HCT116 (cell line): ENCODE measurements around the gene PRR15L. TPM values are rescaled to one million over a fixed set of nuclear protein-coding genes. Genes with fewer than 3 reads are reported as not detected.

Experiments
- ATAC-seq: fragments of 200-7000 bp; cut with Tn5 transposase; 2 replicates; pipeline ENCODE4 v1.9.1; 2020; ENCODE audit warnings: mild to moderate bottlenecking, moderate library complexity
- Bru-seq: library from RNA; stranded (reverse); fragments of 400-500 nt; gene quantifications from one replicate; lab custom pipeline; 2021; lab: Mats Ljungman, UMichigan
- BruChase-seq, 2 experiments: library from RNA; stranded (reverse); fragments of 400-500 nt; gene quantifications; one replicate each; lab custom pipeline; 2021; lab: Mats Ljungman, UMichigan
- BruUV-seq: library from RNA; stranded (reverse); fragments of 400-500 nt; replicated peaks from 2 replicates; lab custom pipeline; 2021; lab: Mats Ljungman, UMichigan
- CTCF ChIA-PET: fragments of 300-600 bp; sonication (Branson Sonifier 250); formaldehyde crosslinking; loops from one replicate; lab custom pipeline; 2021; ENCODE audit warnings: antibody characterized with exemption; lab: Charles Lee
- POLR2A ChIA-PET: fragments of 300-600, 350-600 bp; sonication (Branson Sonifier 250); formaldehyde crosslinking; loops from one replicate; lab custom pipeline; 2021; ENCODE audit warnings: antibody characterized with exemption; lab: Charles Lee
- RAD21 ChIA-PET, 2 experiments: fragments of 300-600 bp; sonication (Branson Sonifier 250); formaldehyde crosslinking; loops; one replicate each; lab custom pipeline; 2023; ENCODE audit warnings: low total read pairs in 2 of 2; ENCODE audit not compliant: uncharacterized antibody in 2 of 2, unreplicated experiment in 2 of 2, low non-redundant PET in 1 of 2; lab: Charles Lee
- DNase-seq: peaks from one replicate; pipeline ENCODE4 v3.0.0-alpha.2; 2010; ENCODE audit warnings: low read depth, low spot score
- H2AFZ ChIP-seq: fragments of 200-600 bp; shearing (Covaris generic), sonication (generic); 2 replicates; pipeline ENCODE4 v1.6.1; 2017; ENCODE audit warnings: low read depth, mixed run types, mixed read lengths, antibody characterized with exemption, low read length; ENCODE audit not compliant: poor library complexity, severe bottlenecking
- H3K27ac ChIP-seq: 2 replicates; pipeline ENCODE4 v1.5.1; 2012; ENCODE audit warnings: low read depth, low read length
- H3K27me3 ChIP-seq: fragments of 200-600 bp; sonication (generic); 2 replicates; pipeline ENCODE4 v1.6.1; 2016; ENCODE audit warnings: mixed run types, low read length, mixed read lengths; ENCODE audit not compliant: insufficient read depth
- H3K36me3 ChIP-seq, 2 experiments: fragments of 200-500 bp in 1 of 2; fragments of 200-600 bp in 1 of 2; sonication (Bioruptor generic) in 1 of 2; sonication (generic) in 1 of 2; 2 replicates each; pipeline versions ENCODE4 v1.5.1 to v1.6.1; 2014 to 2016; ENCODE audit warnings: low read length in 2 of 2, inconsistent platforms in 1 of 2, mixed read lengths in 1 of 2, mixed run types in 1 of 2; ENCODE audit not compliant: insufficient read depth in 2 of 2, control insufficient read depth in 1 of 2
- H3K4me1 ChIP-seq, 2 experiments: fragments of 200-600 bp in 1 of 2; sonication (generic) in 1 of 2; 2 replicates each; pipeline versions ENCODE4 v1.5.1 to v1.6.1; 2012 to 2017; ENCODE audit warnings: low read length in 2 of 2, inconsistent platforms in 1 of 2, mild to moderate bottlenecking in 1 of 2, mixed read lengths in 1 of 2, mixed run types in 1 of 2, moderate library complexity in 1 of 2; ENCODE audit not compliant: insufficient read depth in 2 of 2, control insufficient read depth in 1 of 2
- H3K4me2 ChIP-seq: fragments of 200-600 bp; sonication (generic); 2 replicates; pipeline ENCODE4 v1.6.1; 2017; ENCODE audit warnings: mixed run types, low read length, mixed read lengths
- H3K4me3 ChIP-seq, 2 experiments: fragments of 200-600 bp in 1 of 2; sonication (generic) in 1 of 2; replicated peaks in 1 of 2; 2 replicates each; pipeline ENCODE4 v1.5.1; 2011 to 2016; ENCODE audit warnings: low read length in 2 of 2, control low read depth in 1 of 2, low read depth in 1 of 2, mild to moderate bottlenecking in 1 of 2, mixed read lengths in 1 of 2, mixed run types in 1 of 2
- H3K79me2 ChIP-seq: fragments of 200-600 bp; sonication (generic); 2 replicates; pipeline ENCODE4 v1.6.1; 2017; ENCODE audit warnings: mild to moderate bottlenecking, mixed run types, low read length, moderate library complexity, mixed read lengths; ENCODE audit not compliant: insufficient read depth
- H3K9ac ChIP-seq: fragments of 200-600 bp; sonication (generic); 2 replicates; pipeline ENCODE4 v1.6.1; 2016; ENCODE audit warnings: low read length, mixed read lengths
- H3K9me2 ChIP-seq: fragments of 200-600 bp; sonication (generic), shearing (Covaris generic); 2 replicates; pipeline ENCODE4 v1.6.1; 2017; ENCODE audit warnings: mixed run types, mild to moderate bottlenecking, moderate library complexity; ENCODE audit not compliant: insufficient read depth
- H3K9me3 ChIP-seq, 2 experiments: fragments of 200-500 bp in 1 of 2; fragments of 200-600 bp in 1 of 2; sonication (Bioruptor generic) in 1 of 2; sonication (generic) in 1 of 2; 2 replicates each; pipeline ENCODE4 v1.6.1; 2014 to 2017; ENCODE audit warnings: low read length in 2 of 2, mixed read lengths in 2 of 2, inconsistent platforms in 1 of 2, low read depth in 1 of 2, mild to moderate bottlenecking in 1 of 2, mixed run types in 1 of 2, moderate library complexity in 1 of 2; ENCODE audit not compliant: control insufficient read depth in 1 of 2, insufficient read depth in 1 of 2
- H4K20me1 ChIP-seq: fragments of 200-600 bp; sonication (generic), shearing (Covaris generic); 2 replicates; pipeline ENCODE4 v1.6.1; 2017; ENCODE audit warnings: mixed run types, mild to moderate bottlenecking, moderate library complexity; ENCODE audit not compliant: insufficient read depth
- EZH2phosphoT487 ChIP-seq: fragments of 200-600 bp; IDR thresholded peaks from 2 replicates; pipeline ENCODE4 v1.6.1; 2018; ENCODE audit warnings: antibody characterized with exemption, borderline replicate concordance
- FOSL1 ChIP-seq: IDR thresholded peaks from 2 replicates; pipeline ENCODE4 v1.6.1; 2012; ENCODE audit warnings: low read depth
- SP1 ChIP-seq: IDR thresholded peaks from 2 replicates; pipeline ENCODE4 v1.6.1; 2012; ENCODE audit warnings: low read depth
- intact Hi-C: fragments of 100-400 bp; cut with micrococcal nuclease; formaldehyde crosslinking; loops from 2 replicates; pipeline ENCODE4 v1.10.0; 2022
- long read RNA-seq: library from polyadenylated mRNA; unstranded; transcript quantifications from one replicate; pipeline ENCODE4 v2.0.0, GENCODE V29; 2021; ENCODE audit not compliant: unreplicated experiment
- polyA plus RNA-seq: library from polyadenylated mRNA; unstranded; fragments of >200 nt; gene quantifications from 2 replicates; pipeline ENCODE4 v1.2.1, GENCODE V29; 2012; ENCODE audit warnings: missing spikeins
- total RNA-seq: library from RNA; stranded (reverse); gene quantifications from one replicate; pipeline ENCODE4 v1.2.1, GENCODE V29; 2021; ENCODE audit not compliant: unreplicated experiment

PRR15L gene
- total RNA-seq (0.34 TPM), Bru-seq, nascent RNA (percentile 14 among the genes with signal in this experiment), BruChase-seq, experiment 1, labeled RNA remaining after a 6-hour chase (percentile 10 among the genes with signal in this experiment), BruChase-seq, experiment 2, labeled RNA remaining after a 2-hour chase (percentile 20 among the genes with signal in this experiment)
- polyA plus RNA-seq: 0.84 and 0.99 TPM in 2 replicates
- long read RNA-seq, partial matches to known transcripts: 0 of 1 reads
- long read RNA-seq, other reads (novel, unspliced or antisense): 1 of 1 reads

GRCh38 chr17:47957591-47958490 is at the start of gene PRR15L:
PRR15L (minus strand) TSS chr17:47957883; CDS start chr17:47953234, 4,649 bp downstream.
- TF ChIP-seq FOSL1 (no peak), EZH2phosphoT487 (no peak), SP1 (peak; percentile 58)
- TF ChIP-seq, all 23 proteins: peak for 1
- Histone ChIP-seq H3K9me3 (no peaks in the 10 kb centered on the region), H3K4me1 (peaks cover 41 to 60% of the 10 kb centered on the region in 2 experiments), H3K4me3 (peak within 1 kb of the TSS in 1 of 2 experiments; percentile 23; a peak in 1 of 4 replicates), H3K4me2 (peak within 1 kb of the TSS; percentile 71), H3K79me2 (no peaks in the 10 kb centered on the region), H2AFZ (no peak within 1 kb of the TSS), H3K9ac (peak within 1 kb of the TSS; percentile 34), H3K36me3 (no peaks in the 10 kb centered on the region), H3K27me3 (no peaks in the 10 kb centered on the region), H3K27ac (peak within 1 kb of the TSS; percentile 34; the same call in 1 of the 2 replicates), H3K9me2 (no peaks in the 10 kb centered on the region), H4K20me1 (no peaks in the 10 kb centered on the region)
- peak; percentile 44 for ATAC-seq
- CTCF ChIA-PET: interaction anchor here (0.9 to 4.2 kb wide), 8 partner anchors 9 to 60 kb away, joined by 4 to 32 read pairs (median 10); partner anchors contain the start of gene CDK5RAP3
- no peak for DNase-seq
- intact Hi-C loops: no loop called here
- POLR2A ChIA-PET: interaction anchor here (0.6 to 3.1 kb wide), 4 partner anchors 11 to 307 kb away, joined by 3 to 15 read pairs (median 4); partner anchors contain the start of genes CDK5RAP3 and PNPO
- BruUV-seq: no TSS peak
- RAD21 ChIA-PET: interaction anchor here in 1 of 2 experiments (0.9 kb wide), 1 partner anchor 11 kb away, joined by 3 read pairs; no protein-coding TSS in a partner anchor
